ENCODE measurements around the gene ATP1B1. TPM values are rescaled to one million over a fixed set of nuclear protein-coding genes. Genes with fewer than 3 reads are reported as not detected.

ATP1B1 gene
- total and polyA plus RNA-seq, 2 experiments from 2014 or later: 51.0 to 73.4 TPM

DNA sequence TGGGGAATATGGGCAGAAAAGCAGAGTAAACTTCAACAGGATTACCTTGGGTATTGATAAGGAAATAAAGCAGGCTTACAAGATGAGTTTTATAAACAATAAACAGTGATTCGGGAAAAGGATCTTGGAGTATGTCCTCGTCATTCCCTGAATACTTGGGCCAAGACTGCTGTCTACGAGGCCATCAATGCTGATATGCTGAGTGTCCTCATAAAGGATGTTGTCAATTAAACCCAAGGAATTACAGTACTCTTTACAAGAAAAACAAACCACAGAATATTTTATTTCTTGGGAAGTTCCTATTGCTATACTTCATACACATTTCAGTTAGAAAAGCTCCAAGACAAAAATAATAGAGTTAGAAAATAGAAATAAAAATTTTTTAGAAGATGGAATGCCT, 34.9 kb downstream of the ATP1B1 start:
- H3K4me1 Mint-ChIP-seq: peaks cover 17% of the 10 kb centered on the region
- Histone ChIP-seq H3F3A (replicated peaks; ENCODE audit: low read depth) (no peaks in the 10 kb centered on the region), H4K20me1 (replicated peaks; ENCODE audit: insufficient read depth) (no peaks in the 10 kb centered on the region), H3K4me1 (ENCODE audit: insufficient read depth) (peaks cover 3% of the 10 kb centered on the region; the same call in 1 of the 2 replicates), H3K9me2 (ENCODE audit: insufficient read depth) (no peaks in the 10 kb centered on the region), H3K79me2 (replicated peaks; ENCODE audit: insufficient read depth) (no peaks in the 10 kb centered on the region), H3K4me3 (no peak overlapping the region), H3K27me3 (ENCODE audit: insufficient read depth) (no peaks in the 10 kb centered on the region), H3K4me2 (no peak overlapping the region), H3K27ac (ENCODE audit: low read depth) (no peak overlapping the region), H2AFZ (no peak overlapping the region), H3K36me3 (ENCODE audit: insufficient read depth) (no peaks in the 10 kb centered on the region)
- H3K4me3 Mint-ChIP-seq: no peak overlapping the region
- H3K27ac Mint-ChIP-seq: no peak overlapping the region
- H3K36me3 Mint-ChIP-seq (ENCODE audit: low read depth): no peaks in the 10 kb centered on the region
- H3K27me3 Mint-ChIP-seq (ENCODE audit: insufficient read depth, low read depth, poor library complexity): peaks cover 2% of the 10 kb centered on the region
- TF ChIP-seq POLR2AphosphoS5 (IDR thresholded peaks at IDR 0.05; ENCODE audit: low read depth): no peak
- TF ChIP-seq ZNF331 (CRISPR knock-in tag; IDR thresholded peaks at IDR 0.05; ENCODE audit: low read depth): no peak
- no peak for TF ChIP-seq JUNB (IDR thresholded peaks at IDR 0.05; ENCODE audit: unreplicated experiment)
- TF ChIP-seq CREB1 (CRISPR knock-in tag; IDR thresholded peaks at IDR 0.05; ENCODE audit: low read depth): no peak
- no peak for TF ChIP-seq NANOG (IDR thresholded peaks at IDR 0.05; ENCODE audit: borderline replicate concordance)
- TF ChIP-seq, protein P1, sequence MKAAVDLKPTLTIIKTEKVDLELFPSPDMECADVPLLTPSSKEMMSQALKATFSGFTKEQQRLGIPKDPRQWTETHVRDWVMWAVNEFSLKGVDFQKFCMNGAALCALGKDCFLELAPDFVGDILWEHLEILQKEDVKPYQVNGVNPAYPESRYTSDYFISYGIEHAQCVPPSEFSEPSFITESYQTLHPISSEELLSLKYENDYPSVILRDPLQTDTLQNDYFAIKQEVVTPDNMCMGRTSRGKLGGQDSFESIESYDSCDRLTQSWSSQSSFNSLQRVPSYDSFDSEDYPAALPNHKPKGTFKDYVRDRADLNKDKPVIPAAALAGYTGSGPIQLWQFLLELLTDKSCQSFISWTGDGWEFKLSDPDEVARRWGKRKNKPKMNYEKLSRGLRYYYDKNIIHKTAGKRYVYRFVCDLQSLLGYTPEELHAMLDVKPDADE (IDR thresholded peaks at IDR 0.05): no peak
- no peak for TF ChIP-seq STAT1 (IDR thresholded peaks at IDR 0.05; ENCODE audit: unreplicated experiment)
- TF ChIP-seq, protein P2, sequence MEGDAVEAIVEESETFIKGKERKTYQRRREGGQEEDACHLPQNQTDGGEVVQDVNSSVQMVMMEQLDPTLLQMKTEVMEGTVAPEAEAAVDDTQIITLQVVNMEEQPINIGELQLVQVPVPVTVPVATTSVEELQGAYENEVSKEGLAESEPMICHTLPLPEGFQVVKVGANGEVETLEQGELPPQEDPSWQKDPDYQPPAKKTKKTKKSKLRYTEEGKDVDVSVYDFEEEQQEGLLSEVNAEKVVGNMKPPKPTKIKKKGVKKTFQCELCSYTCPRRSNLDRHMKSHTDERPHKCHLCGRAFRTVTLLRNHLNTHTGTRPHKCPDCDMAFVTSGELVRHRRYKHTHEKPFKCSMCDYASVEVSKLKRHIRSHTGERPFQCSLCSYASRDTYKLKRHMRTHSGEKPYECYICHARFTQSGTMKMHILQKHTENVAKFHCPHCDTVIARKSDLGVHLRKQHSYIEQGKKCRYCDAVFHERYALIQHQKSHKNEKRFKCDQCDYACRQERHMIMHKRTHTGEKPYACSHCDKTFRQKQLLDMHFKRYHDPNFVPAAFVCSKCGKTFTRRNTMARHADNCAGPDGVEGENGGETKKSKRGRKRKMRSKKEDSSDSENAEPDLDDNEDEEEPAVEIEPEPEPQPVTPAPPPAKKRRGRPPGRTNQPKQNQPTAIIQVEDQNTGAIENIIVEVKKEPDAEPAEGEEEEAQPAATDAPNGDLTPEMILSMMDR (conservative IDR thresholded peaks at IDR 0.05; ENCODE audit: low read depth in 2 of 2): no peak
- no peak for TF ChIP-seq ZNF114 (CRISPR knock-in tag; IDR thresholded peaks at IDR 0.05)
- TF ChIP-seq, protein P3, sequence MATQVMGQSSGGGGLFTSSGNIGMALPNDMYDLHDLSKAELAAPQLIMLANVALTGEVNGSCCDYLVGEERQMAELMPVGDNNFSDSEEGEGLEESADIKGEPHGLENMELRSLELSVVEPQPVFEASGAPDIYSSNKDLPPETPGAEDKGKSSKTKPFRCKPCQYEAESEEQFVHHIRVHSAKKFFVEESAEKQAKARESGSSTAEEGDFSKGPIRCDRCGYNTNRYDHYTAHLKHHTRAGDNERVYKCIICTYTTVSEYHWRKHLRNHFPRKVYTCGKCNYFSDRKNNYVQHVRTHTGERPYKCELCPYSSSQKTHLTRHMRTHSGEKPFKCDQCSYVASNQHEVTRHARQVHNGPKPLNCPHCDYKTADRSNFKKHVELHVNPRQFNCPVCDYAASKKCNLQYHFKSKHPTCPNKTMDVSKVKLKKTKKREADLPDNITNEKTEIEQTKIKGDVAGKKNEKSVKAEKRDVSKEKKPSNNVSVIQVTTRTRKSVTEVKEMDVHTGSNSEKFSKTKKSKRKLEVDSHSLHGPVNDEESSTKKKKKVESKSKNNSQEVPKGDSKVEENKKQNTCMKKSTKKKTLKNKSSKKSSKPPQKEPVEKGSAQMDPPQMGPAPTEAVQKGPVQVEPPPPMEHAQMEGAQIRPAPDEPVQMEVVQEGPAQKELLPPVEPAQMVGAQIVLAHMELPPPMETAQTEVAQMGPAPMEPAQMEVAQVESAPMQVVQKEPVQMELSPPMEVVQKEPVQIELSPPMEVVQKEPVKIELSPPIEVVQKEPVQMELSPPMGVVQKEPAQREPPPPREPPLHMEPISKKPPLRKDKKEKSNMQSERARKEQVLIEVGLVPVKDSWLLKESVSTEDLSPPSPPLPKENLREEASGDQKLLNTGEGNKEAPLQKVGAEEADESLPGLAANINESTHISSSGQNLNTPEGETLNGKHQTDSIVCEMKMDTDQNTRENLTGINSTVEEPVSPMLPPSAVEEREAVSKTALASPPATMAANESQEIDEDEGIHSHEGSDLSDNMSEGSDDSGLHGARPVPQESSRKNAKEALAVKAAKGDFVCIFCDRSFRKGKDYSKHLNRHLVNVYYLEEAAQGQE (IDR thresholded peaks at IDR 0.05; ENCODE audit: unreplicated experiment): no peak
- TF ChIP-seq, protein P4, sequence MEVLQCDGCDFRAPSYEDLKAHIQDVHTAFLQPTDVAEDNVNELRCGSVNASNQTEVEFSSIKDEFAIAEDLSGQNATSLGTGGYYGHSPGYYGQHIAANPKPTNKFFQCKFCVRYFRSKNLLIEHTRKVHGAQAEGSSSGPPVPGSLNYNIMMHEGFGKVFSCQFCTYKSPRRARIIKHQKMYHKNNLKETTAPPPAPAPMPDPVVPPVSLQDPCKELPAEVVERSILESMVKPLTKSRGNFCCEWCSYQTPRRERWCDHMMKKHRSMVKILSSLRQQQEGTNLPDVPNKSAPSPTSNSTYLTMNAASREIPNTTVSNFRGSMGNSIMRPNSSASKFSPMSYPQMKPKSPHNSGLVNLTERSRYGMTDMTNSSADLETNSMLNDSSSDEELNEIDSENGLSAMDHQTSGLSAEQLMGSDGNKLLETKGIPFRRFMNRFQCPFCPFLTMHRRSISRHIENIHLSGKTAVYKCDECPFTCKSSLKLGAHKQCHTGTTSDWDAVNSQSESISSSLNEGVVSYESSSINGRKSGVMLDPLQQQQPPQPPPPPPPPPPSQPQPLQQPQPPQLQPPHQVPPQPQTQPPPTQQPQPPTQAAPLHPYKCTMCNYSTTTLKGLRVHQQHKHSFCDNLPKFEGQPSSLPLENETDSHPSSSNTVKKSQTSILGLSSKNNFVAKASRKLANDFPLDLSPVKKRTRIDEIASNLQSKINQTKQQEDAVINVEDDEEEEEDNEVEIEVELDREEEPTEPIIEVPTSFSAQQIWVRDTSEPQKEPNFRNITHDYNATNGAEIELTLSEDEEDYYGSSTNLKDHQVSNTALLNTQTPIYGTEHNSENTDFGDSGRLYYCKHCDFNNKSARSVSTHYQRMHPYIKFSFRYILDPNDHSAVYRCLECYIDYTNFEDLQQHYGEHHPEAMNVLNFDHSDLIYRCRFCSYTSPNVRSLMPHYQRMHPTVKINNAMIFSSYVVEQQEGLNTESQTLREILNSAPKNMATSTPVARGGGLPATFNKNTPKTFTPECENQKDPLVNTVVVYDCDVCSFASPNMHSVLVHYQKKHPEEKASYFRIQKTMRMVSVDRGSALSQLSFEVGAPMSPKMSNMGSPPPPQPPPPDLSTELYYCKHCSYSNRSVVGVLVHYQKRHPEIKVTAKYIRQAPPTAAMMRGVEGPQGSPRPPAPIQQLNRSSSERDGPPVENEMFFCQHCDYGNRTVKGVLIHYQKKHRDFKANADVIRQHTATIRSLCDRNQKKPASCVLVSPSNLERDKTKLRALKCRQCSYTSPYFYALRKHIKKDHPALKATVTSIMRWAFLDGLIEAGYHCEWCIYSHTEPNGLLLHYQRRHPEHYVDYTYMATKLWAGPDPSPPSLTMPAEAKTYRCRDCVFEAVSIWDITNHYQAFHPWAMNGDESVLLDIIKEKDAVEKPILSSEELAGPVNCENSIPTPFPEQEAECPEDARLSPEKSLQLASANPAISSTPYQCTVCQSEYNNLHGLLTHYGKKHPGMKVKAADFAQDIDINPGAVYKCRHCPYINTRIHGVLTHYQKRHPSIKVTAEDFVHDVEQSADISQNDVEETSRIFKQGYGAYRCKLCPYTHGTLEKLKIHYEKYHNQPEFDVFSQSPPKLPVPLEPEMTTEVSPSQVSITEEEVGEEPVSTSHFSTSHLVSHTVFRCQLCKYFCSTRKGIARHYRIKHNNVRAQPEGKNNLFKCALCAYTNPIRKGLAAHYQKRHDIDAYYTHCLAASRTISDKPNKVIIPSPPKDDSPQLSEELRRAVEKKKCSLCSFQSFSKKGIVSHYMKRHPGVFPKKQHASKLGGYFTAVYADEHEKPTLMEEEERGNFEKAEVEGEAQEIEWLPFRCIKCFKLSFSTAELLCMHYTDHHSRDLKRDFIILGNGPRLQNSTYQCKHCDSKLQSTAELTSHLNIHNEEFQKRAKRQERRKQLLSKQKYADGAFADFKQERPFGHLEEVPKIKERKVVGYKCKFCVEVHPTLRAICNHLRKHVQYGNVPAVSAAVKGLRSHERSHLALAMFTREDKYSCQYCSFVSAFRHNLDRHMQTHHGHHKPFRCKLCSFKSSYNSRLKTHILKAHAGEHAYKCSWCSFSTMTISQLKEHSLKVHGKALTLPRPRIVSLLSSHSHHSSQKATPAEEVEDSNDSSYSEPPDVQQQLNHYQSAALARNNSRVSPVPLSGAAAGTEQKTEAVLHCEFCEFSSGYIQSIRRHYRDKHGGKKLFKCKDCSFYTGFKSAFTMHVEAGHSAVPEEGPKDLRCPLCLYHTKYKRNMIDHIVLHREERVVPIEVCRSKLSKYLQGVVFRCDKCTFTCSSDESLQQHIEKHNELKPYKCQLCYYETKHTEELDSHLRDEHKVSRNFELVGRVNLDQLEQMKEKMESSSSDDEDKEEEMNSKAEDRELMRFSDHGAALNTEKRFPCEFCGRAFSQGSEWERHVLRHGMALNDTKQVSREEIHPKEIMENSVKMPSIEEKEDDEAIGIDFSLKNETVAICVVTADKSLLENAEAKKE (CRISPR knock-in tag; IDR thresholded peaks at IDR 0.05): no peak
- TF ChIP-seq EZH2 (IDR thresholded peaks at IDR 0.05; ENCODE audit: low read depth, unreplicated experiment): no peak
- no peak for TF ChIP-seq EZH2phosphoT487 (IDR thresholded peaks at IDR 0.05; ENCODE audit: unreplicated experiment)
- no peaks in the 10 kb centered on the region for H3K9me3 Mint-ChIP-seq
- ATAC-seq (no peak), DNase-seq (ENCODE audit: low spot score) (no peak)

All from GM23338 (cell line).